GF-D8 (cell line): ENCODE measurements around the gene CTIF.

ENCODE experiments used
- DNase-seq: peaks from one replicate; lab custom pipeline; 2025; lab: John Stamatoyannopoulos, UW

The CTIF gene

GRCh38 chr18:48776156-48776555, 237.3 kb downstream of the CTIF start:
- no peak for DNase-seq

- DNase-seq: no peak
Measured at GRCh38 chr18:48776641-48777025, 237.8 kb downstream of the CTIF start.

GRCh38 chr18:48777026-48777743, 238.4 kb downstream of the CTIF start:
- no peak for DNase-seq

- no peak for DNase-seq
Measured at GRCh38 chr18:48777744-48778116, 238.9 kb downstream of the CTIF start.

- DNase-seq: no peak
Measured at GRCh38 chr18:48778344-48779011, 239.6 kb downstream of the CTIF start.

- DNase-seq: no peak
Measured at GRCh38 chr18:48779462-48779861, 240.6 kb downstream of the CTIF start.

- DNase-seq: no peak
Measured at GRCh38 chr18:48780201-48780912, 241.5 kb downstream of the CTIF start.

GRCh38 chr18:48780913-48781162, 242.0 kb downstream of the CTIF start:
- DNase-seq: no peak

GRCh38 chr18:48781163-48781987, 242.5 kb downstream of the CTIF start:
- peak; percentile 94 for DNase-seq

GRCh38 chr18:48781988-48782363, 243.1 kb downstream of the CTIF start:
- DNase-seq: no peak

GRCh38 chr18:48782381-48782861, 243.6 kb downstream of the CTIF start:
- DNase-seq: no peak

GRCh38 chr18:48783616-48784520, 245.0 kb downstream of the CTIF start:
- DNase-seq: no peak

GRCh38 chr18:48784656-48785055, 245.8 kb downstream of the CTIF start:
- DNase-seq: no peak

GRCh38 chr18:48785091-48785614, 246.3 kb downstream of the CTIF start:
- no peak for DNase-seq

GRCh38 chr18:48785736-48786454, 247.1 kb downstream of the CTIF start:
- no peak for DNase-seq

GRCh38 chr18:48786455-48787202, 247.8 kb downstream of the CTIF start:
- no peak for DNase-seq

- no peak for DNase-seq
Measured at GRCh38 chr18:48787203-48788151, 248.6 kb downstream of the CTIF start.

GRCh38 chr18:48788373-48788772, 249.5 kb downstream of the CTIF start:
- DNase-seq: no peak
